IMR-90 (cell line): Measurements from ENCODE around the gene KCNMA1. TPM values are rescaled to one million over a fixed set of nuclear protein-coding genes. Genes with fewer than 3 reads are reported as not detected.

ENCODE experiments used
- ATAC-seq: fragments of 200-7000 bp; cut with Tn5 transposase; 2 replicates; pipeline ENCODE4 v1.9.1; 2020; ENCODE audit warnings: low read depth, mild to moderate bottlenecking, moderate library complexity
- BruUV-seq: library from RNA; stranded (reverse); fragments of 400-500 nt; replicated peaks from 2 replicates; lab custom pipeline; 2021; lab: Mats Ljungman, UMichigan
- CTCF ChIA-PET: fragments of 300-600 bp; formaldehyde crosslinking; extraction: SDS; loops from one replicate; lab custom pipeline; 2021; ENCODE audit warnings: antibody characterized with exemption; lab: Yijun Ruan, JAX
- POLR2A ChIA-PET: fragments of 300-600 bp; sonication (Branson Sonifier 250); formaldehyde crosslinking; loops from one replicate; lab custom pipeline; 2022; ENCODE audit warnings: antibody characterized with exemption; ENCODE audit not compliant: unreplicated experiment; lab: Charles Lee
- DNase-seq: peaks from one replicate; pipeline ENCODE4 v3.0.0; 2013
- H2AFZ ChIP-seq: replicated peaks from 2 replicates; pipeline ENCODE3; 2013; ENCODE audit warnings: low read length, mild to moderate bottlenecking; ENCODE audit not compliant: poor library complexity
- H2AK5ac ChIP-seq: 2 replicates; pipeline ENCODE4 v1.6.1; 2013; ENCODE audit warnings: low read depth, low read length, inconsistent platforms
- H2AK9ac ChIP-seq: replicated peaks from 2 replicates; pipeline ENCODE3; 2013; ENCODE audit warnings: mild to moderate bottlenecking, low read depth, low read length, moderate library complexity; ENCODE audit not compliant: poor library complexity
- H2BK120ac ChIP-seq: 2 replicates; pipeline ENCODE4 v1.6.1; 2013; ENCODE audit warnings: low read depth, low read length, inconsistent platforms
- H2BK15ac ChIP-seq: 3 replicates; pipeline ENCODE4 v1.6.1; 2013; ENCODE audit warnings: low read depth, low read length, inconsistent platforms
- H2BK20ac ChIP-seq: 2 replicates; pipeline ENCODE4 v1.6.1; 2013; ENCODE audit warnings: low read depth, mild to moderate bottlenecking, inconsistent platforms, low read length, moderate library complexity
- H2BK5ac ChIP-seq: 2 replicates; pipeline ENCODE4 v1.6.1; 2013; ENCODE audit warnings: mild to moderate bottlenecking, low read depth, low read length, inconsistent platforms; ENCODE audit not compliant: poor library complexity, severe bottlenecking
- H3K14ac ChIP-seq: replicated peaks from 2 replicates; pipeline ENCODE4 v1.6.1; 2013; ENCODE audit warnings: low read depth, low read length, inconsistent platforms
- H3K18ac ChIP-seq: 2 replicates; pipeline ENCODE4 v1.6.1; 2013; ENCODE audit warnings: low read depth, low read length, control low read depth
- H3K23ac ChIP-seq: 2 replicates; pipeline ENCODE4 v1.6.1; 2013; ENCODE audit warnings: low read depth, low read length, inconsistent platforms
- H3K27ac ChIP-seq: 2 replicates; pipeline ENCODE4 v1.5.1; 2013; ENCODE audit warnings: mild to moderate bottlenecking, control low read depth, low read length; ENCODE audit not compliant: insufficient read depth
- H3K27me3 ChIP-seq: 2 replicates; pipeline ENCODE4 v1.6.1; 2013; ENCODE audit warnings: low read length; ENCODE audit not compliant: control insufficient read depth, insufficient read depth
- H3K36me3 ChIP-seq: 2 replicates; pipeline ENCODE4 v1.6.1; 2013; ENCODE audit warnings: low read length, mixed read lengths; ENCODE audit not compliant: control insufficient read depth, insufficient read depth
- H3K4ac ChIP-seq: 2 replicates; pipeline ENCODE4 v1.6.1; 2013; ENCODE audit warnings: low read depth, low read length, inconsistent platforms
- H3K4me1 ChIP-seq: 2 replicates; pipeline ENCODE4 v1.6.1; 2013; ENCODE audit warnings: low read length, mixed read lengths; ENCODE audit not compliant: control insufficient read depth, insufficient read depth
- H3K4me2 ChIP-seq: 2 replicates; pipeline ENCODE4 v1.6.1; 2013; ENCODE audit warnings: low read depth, mild to moderate bottlenecking, control low read depth, low read length, moderate library complexity
- H3K4me3 ChIP-seq: 2 replicates; pipeline ENCODE4 v1.5.1; 2013; ENCODE audit warnings: low read depth, mild to moderate bottlenecking, control low read depth, low read length, moderate library complexity; ENCODE audit not compliant: insufficient read depth
- H3K56ac ChIP-seq: 2 replicates; pipeline ENCODE4 v1.6.1; 2013; ENCODE audit warnings: low read length, inconsistent platforms; ENCODE audit not compliant: insufficient read depth; ENCODE audit errors: extremely low read depth
- H3K79me1 ChIP-seq, 2 experiments: 2 replicates each; pipeline ENCODE4 v1.6.1; 2013; ENCODE audit warnings: low read length in 2 of 2, inconsistent platforms in 1 of 2, low read depth in 1 of 2
- H3K9ac ChIP-seq: 2 replicates; pipeline ENCODE4 v1.6.1; 2013; ENCODE audit warnings: low read depth, low read length, control low read depth
- H3K9me1 ChIP-seq: 2 replicates; pipeline ENCODE4 v1.6.1; 2013; ENCODE audit warnings: low read length, inconsistent platforms; ENCODE audit not compliant: insufficient read depth
- H3K9me3 ChIP-seq: 2 replicates; pipeline ENCODE4 v1.6.1; 2013; ENCODE audit warnings: low read length; ENCODE audit not compliant: control insufficient read depth, insufficient read depth
- H4K20me1 ChIP-seq: 2 replicates; pipeline ENCODE4 v1.6.1; 2013; ENCODE audit warnings: low read length, inconsistent platforms; ENCODE audit not compliant: insufficient read depth
- H4K5ac ChIP-seq: 2 replicates; pipeline ENCODE4 v1.6.1; 2013; ENCODE audit warnings: mild to moderate bottlenecking, low read depth, low read length, control low read depth
- H4K8ac ChIP-seq, 2 experiments: 2 replicates each; pipeline ENCODE4 v1.6.1; 2013; ENCODE audit warnings: low read depth in 2 of 2, low read length in 2 of 2, control low read depth in 1 of 2, inconsistent platforms in 1 of 2
- H4K91ac ChIP-seq: 2 replicates; pipeline ENCODE4 v1.6.1; 2013; ENCODE audit warnings: low read depth, low read length, inconsistent platforms; ENCODE audit not compliant: insufficient read depth
- BHLHE40 ChIP-seq: fragments of 150-350 bp; IDR thresholded peaks from 2 replicates; pipeline ENCODE4 v1.6.1; 2016; ENCODE audit warnings: mild to moderate bottlenecking, low read depth, low read length
- FOS ChIP-seq: fragments of 150-350 bp; IDR thresholded peaks from 2 replicates; pipeline ENCODE4 v1.6.1; 2016; ENCODE audit warnings: low read depth, low read length
- MAZ ChIP-seq: IDR thresholded peaks from 2 replicates; pipeline ENCODE4 v1.6.1; 2012; ENCODE audit warnings: low read depth, mild to moderate bottlenecking, low read length, improper control_type of control experiment, moderate library complexity, borderline replicate concordance
- POLR2A ChIP-seq: IDR thresholded peaks from 2 replicates; pipeline ENCODE4 v1.6.1; 2012; ENCODE audit warnings: mild to moderate bottlenecking, low read depth, low read length
- RAD21 ChIP-seq: IDR thresholded peaks from 2 replicates; pipeline ENCODE4 v1.6.1; 2012; ENCODE audit warnings: low read length, improper control_type of control experiment
- RCOR1 ChIP-seq: IDR thresholded peaks from 2 replicates; pipeline ENCODE4 v1.6.1; 2012; ENCODE audit warnings: mild to moderate bottlenecking, low read length, improper control_type of control experiment; ENCODE audit not compliant: insufficient replicate concordance
- RFX5 ChIP-seq: IDR thresholded peaks from 2 replicates; pipeline ENCODE4 v1.8.0; 2012; ENCODE audit warnings: low read depth, mild to moderate bottlenecking, low read length, moderate library complexity
- WGBS, 2 experiments: methylation state at CpG; one replicate each; pipeline versions ENCODE4 v1.1.5 to v1.1.7; 2013; ENCODE audit warnings: missing lambda C conversion rate in 2 of 2; ENCODE audit not compliant: insufficient read length in 1 of 2; ENCODE audit errors: extremely low coverage in 2 of 2; 5-methylcytosine and 5-hydroxymethylcytosine counted together
- dilution Hi-C: fragments of 300-500 bp; cut with HindIII; formaldehyde crosslinking; loops from one replicate; pipeline ENCODE4 v1.14.3; 2018; ENCODE audit warnings: low sequenced_read_pairs; ENCODE audit not compliant: unreplicated experiment
- in situ Hi-C: fragments of 300-500 bp; cut with MboI; formaldehyde crosslinking; loops from 3 replicates; pipeline ENCODE4 v1.14.3; 2019; ENCODE audit warnings: low sequenced_read_pairs, inconsistent platforms, mixed read lengths
- intact Hi-C: fragments of 100-400 bp; cut with micrococcal nuclease; formaldehyde crosslinking; loops from 2 replicates; pipeline ENCODE4 v1.10.0; 2022
- polyA plus RNA-seq, 3 experiments: library from polyadenylated mRNA; depleted of rRNA; stranded (reverse); fragments of >200 nt; gene quantifications; 2 replicates each; pipeline ENCODE4 v1.2.3, GENCODE V29; 2012; ENCODE audit warnings: low replicate concordance in 1 of 3
- total RNA-seq: library from RNA; depleted of rRNA; stranded (reverse); fragments of >200 nt; gene quantifications from 2 replicates; pipeline ENCODE4 v1.2.3, GENCODE V29; 2012
- TF ChIP-seq, protein P1 (sequence below): conservative IDR thresholded peaks from 2 replicates; pipeline ENCODE4 v1.5.1; 2012; ENCODE audit warnings: mild to moderate bottlenecking, low read depth, low read length, improper control_type of control experiment
- TF ChIP-seq, protein P2 (sequence below): fragments of 150-350 bp; IDR thresholded peaks from 2 replicates; pipeline ENCODE4 v1.6.1; 2017; ENCODE audit warnings: mild to moderate bottlenecking, antibody characterized with exemption, low read length, low read depth

The KCNMA1 gene
- total and polyA plus RNA-seq, 2 of the 4 experiments (the other 2 are of a cell fraction): 25.6 to 29.6 TPM

DNA sequence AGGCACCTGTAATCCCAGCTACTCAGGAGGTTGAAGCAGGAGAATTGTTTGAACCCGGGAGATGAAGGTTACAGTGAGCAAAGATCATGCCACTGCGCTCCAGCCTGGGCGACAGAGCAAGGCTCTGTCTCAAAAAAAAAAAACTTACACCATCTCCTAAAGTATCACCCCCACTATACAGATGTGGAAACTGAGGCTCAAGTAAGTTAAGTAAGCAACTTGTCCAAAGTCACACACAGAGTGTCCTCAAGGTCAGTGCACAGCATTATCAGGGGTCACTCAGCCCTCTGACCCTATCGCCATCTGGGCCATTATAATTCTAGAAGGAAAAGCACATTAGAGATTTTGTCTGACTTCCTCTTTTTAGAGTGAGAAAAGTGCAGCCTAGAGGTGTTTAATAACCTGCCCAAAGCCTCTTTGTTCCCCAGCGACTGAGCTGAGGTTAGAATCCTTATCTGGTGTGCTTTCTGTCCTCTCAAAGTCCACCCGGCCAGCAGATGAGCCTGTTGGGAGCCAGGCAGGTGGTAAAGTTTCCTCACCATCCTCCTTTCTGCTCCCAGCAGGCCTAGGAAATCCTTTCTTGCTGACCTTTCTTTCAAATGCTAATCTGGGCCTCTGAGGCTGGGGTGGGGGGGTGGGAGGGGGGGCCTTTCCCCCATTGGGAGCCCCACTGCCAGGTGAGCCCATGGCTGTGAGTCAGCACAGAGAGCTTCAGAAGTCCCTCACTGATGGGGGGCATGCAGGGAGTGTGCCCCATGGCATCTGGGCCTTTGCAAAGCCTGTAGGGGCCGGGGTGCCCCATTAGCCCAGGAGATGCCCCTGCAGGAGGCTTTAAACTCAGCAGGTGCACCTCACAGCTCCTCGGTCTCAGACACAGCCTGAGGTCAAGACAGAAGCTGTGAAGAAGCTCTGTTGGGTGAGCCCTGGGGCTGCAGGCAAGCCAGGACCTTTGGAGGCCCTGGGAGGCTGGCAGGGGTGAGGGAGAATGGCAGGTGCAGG lies 12.0 kb upstream of the KCNMA1 start:
- H3K9me1 ChIP-seq: no peaks in the 10 kb centered on the region
- no peak overlapping the region for H3K4me3 ChIP-seq
- H2AK9ac ChIP-seq: no peak overlapping the region
- no TSS peak for BruUV-seq
- no peak overlapping the region for H2AK5ac ChIP-seq
- no peak overlapping the region for H3K56ac ChIP-seq
- H3K9me3 ChIP-seq: peaks cover 6% of the 10 kb centered on the region; the same call in 1 of the 2 replicates
- no peak overlapping the region for H3K9ac ChIP-seq
- DNase-seq (no peak), ATAC-seq (no peak)
- H4K91ac ChIP-seq: no peak overlapping the region
- no peak overlapping the region for H2BK120ac ChIP-seq
- no peak overlapping the region for H4K8ac ChIP-seq
- no peaks in the 10 kb centered on the region for H4K20me1 ChIP-seq
- H4K5ac ChIP-seq: no peak overlapping the region
- ChIA-PET POLR2A (no interaction called here), CTCF (no interaction called here)
- H3K36me3 ChIP-seq: no peaks in the 10 kb centered on the region
- H2AFZ ChIP-seq: no peak overlapping the region
- H2BK20ac ChIP-seq: no peak overlapping the region
- H3K4me1 ChIP-seq: no peaks in the 10 kb centered on the region
- dilution Hi-C loops (no loop called here), in situ Hi-C loops (no loop called here), intact Hi-C loops (no loop called here)
- no peak overlapping the region for H3K4me2 ChIP-seq
- no CpG with 5 or more reads among the region's 8 CpGs for WGBS, 2 experiments
- no peak overlapping the region for H3K4ac ChIP-seq
- no peak overlapping the region for H3K23ac ChIP-seq
- H2BK5ac ChIP-seq: no peak overlapping the region
- peaks cover 32% of the 10 kb centered on the region for H3K27me3 ChIP-seq
- H2BK15ac ChIP-seq: no peak overlapping the region
- no peak overlapping the region for H3K18ac ChIP-seq
- TF ChIP-seq, protein P1, sequence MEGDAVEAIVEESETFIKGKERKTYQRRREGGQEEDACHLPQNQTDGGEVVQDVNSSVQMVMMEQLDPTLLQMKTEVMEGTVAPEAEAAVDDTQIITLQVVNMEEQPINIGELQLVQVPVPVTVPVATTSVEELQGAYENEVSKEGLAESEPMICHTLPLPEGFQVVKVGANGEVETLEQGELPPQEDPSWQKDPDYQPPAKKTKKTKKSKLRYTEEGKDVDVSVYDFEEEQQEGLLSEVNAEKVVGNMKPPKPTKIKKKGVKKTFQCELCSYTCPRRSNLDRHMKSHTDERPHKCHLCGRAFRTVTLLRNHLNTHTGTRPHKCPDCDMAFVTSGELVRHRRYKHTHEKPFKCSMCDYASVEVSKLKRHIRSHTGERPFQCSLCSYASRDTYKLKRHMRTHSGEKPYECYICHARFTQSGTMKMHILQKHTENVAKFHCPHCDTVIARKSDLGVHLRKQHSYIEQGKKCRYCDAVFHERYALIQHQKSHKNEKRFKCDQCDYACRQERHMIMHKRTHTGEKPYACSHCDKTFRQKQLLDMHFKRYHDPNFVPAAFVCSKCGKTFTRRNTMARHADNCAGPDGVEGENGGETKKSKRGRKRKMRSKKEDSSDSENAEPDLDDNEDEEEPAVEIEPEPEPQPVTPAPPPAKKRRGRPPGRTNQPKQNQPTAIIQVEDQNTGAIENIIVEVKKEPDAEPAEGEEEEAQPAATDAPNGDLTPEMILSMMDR: no peak
- TF ChIP-seq RAD21 (no peak), BHLHE40 (no peak), POLR2A (no peak), RFX5 (no peak), RCOR1 (no peak), FOS (no peak), MAZ (no peak)
- TF ChIP-seq, protein P2, sequence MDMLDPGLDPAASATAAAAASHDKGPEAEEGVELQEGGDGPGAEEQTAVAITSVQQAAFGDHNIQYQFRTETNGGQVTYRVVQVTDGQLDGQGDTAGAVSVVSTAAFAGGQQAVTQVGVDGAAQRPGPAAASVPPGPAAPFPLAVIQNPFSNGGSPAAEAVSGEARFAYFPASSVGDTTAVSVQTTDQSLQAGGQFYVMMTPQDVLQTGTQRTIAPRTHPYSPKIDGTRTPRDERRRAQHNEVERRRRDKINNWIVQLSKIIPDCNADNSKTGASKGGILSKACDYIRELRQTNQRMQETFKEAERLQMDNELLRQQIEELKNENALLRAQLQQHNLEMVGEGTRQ: no peak
- H3K14ac ChIP-seq: no peak overlapping the region
- H3K79me1 ChIP-seq: no peaks in the 10 kb centered on the region
- no peak overlapping the region for H3K27ac ChIP-seq
